NCI-H524 treated with DMSO at 0.1 percent for 48 hours (cell line): ENCODE results near the gene CPTP.

Experiments
- DNase-seq: peaks from one replicate; lab custom pipeline; 2025; lab: John Stamatoyannopoulos, UW

The CPTP gene

GRCh38 chr1:1319646-1319941 is 5.0 kb upstream of the CPTP start:
- no peak for DNase-seq

GRCh38 chr1:1320666-1321448 is 3.7 kb upstream of the CPTP start:
- no peak for DNase-seq

- no peak for DNase-seq
Measured at GRCh38 chr1:1321477-1321876, 3.1 kb upstream of the CPTP start.

- DNase-seq = no peak
Measured at GRCh38 chr1:1322418-1322817, 2.2 kb upstream of the CPTP start.

GRCh38 chr1:1322952-1323351 is 1.6 kb upstream of the CPTP start:
- no peak for DNase-seq

GRCh38 chr1:1324084-1324523 is 498 bp upstream of the CPTP start:
- DNase-seq = no peak

GRCh38 chr1:1325288-1326074 is 879 bp downstream of the CPTP start:
- no peak for DNase-seq

GRCh38 chr1:1326075-1326605 is 1.5 kb downstream of the CPTP start:
- no peak for DNase-seq

GRCh38 chr1:1327291-1327690 is 2.7 kb downstream of the CPTP start:
- DNase-seq = no peak

- no peak for DNase-seq
Measured at GRCh38 chr1:1328254-1328653, 3.7 kb downstream of the CPTP start.

GRCh38 chr1:1329304-1330210 is 5.0 kb downstream of the CPTP start:
- DNase-seq = no peak

- no peak for DNase-seq
Measured at GRCh38 chr1:1330366-1331067, 5.9 kb downstream of the CPTP start.

- DNase-seq = no peak
Measured at GRCh38 chr1:1331068-1331965, 6.7 kb downstream of the CPTP start, which contains the start of gene TAS1R3. TAS1R3 (plus strand) TSS chr1:1331280; CDS start chr1:1331346, 66 bp downstream.

- DNase-seq = no peak
Measured at GRCh38 chr1:1332031-1332755, 7.6 kb downstream of the CPTP start.

- DNase-seq = no peak
Measured at GRCh38 chr1:1332774-1333480, 8.3 kb downstream of the CPTP start.

GRCh38 chr1:1333551-1334241 is 9.1 kb downstream of the CPTP start:
- DNase-seq = no peak

GRCh38 chr1:1334835-1335234 is 10.2 kb downstream of the CPTP start:
- DNase-seq = no peak

GRCh38 chr1:1335283-1335682 is 10.7 kb downstream of the CPTP start:
- no peak for DNase-seq
